Tibial nerve (tissue), 3 donors: ENCODE results near the gene RAG2.

Source experiments
- POLR2A ChIP-seq, 2 donors: fragments of 450-650 bp; IDR thresholded peaks; one replicate each; pipeline ENCODE4 v1.6.1; 2017; ENCODE audit warnings: antibody characterized with exemption in 2 of 2, mild to moderate bottlenecking in 2 of 2, moderate library complexity in 2 of 2
- TF ChIP-seq, protein P1 (sequence below), 5 experiments: fragments of 200-600 bp in 3 of 5; fragments of 450-650 bp in 2 of 5; sonication (generic) in 3 of 5; IDR thresholded peaks; one replicate each; pipeline ENCODE4 v1.5.1; 2016 to 2019; ENCODE audit warnings: antibody characterized with exemption in 5 of 5, mild to moderate bottlenecking in 3 of 5, moderate library complexity in 2 of 5

DNA sequence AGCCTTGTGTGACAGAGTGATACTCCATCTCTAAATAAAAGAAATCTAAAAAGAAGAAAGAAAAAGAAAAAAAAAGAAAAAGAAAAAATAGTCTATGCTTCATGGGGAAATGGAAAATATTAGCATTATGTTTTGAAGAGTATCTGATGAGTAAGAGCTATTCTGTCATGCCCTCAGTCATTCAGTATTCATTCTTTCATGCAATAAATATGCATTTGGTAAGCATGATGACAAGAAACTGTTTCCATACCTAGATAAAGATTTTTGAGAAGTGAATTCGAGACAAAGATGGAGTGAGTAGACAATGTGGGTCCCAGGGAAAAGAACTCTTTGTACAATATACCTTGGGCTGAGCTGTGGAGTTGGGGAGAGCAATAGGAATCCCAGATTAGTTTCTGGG is 9.9 kb downstream of the RAG2 start:
- TF ChIP-seq, protein P1, sequence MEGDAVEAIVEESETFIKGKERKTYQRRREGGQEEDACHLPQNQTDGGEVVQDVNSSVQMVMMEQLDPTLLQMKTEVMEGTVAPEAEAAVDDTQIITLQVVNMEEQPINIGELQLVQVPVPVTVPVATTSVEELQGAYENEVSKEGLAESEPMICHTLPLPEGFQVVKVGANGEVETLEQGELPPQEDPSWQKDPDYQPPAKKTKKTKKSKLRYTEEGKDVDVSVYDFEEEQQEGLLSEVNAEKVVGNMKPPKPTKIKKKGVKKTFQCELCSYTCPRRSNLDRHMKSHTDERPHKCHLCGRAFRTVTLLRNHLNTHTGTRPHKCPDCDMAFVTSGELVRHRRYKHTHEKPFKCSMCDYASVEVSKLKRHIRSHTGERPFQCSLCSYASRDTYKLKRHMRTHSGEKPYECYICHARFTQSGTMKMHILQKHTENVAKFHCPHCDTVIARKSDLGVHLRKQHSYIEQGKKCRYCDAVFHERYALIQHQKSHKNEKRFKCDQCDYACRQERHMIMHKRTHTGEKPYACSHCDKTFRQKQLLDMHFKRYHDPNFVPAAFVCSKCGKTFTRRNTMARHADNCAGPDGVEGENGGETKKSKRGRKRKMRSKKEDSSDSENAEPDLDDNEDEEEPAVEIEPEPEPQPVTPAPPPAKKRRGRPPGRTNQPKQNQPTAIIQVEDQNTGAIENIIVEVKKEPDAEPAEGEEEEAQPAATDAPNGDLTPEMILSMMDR (IDR thresholded peaks at IDR 0.05), result no peak
- TF ChIP-seq POLR2A (IDR thresholded peaks at IDR 0.05), result no peak
